ENCODE results near the gene FMR1NB.

DNA sequence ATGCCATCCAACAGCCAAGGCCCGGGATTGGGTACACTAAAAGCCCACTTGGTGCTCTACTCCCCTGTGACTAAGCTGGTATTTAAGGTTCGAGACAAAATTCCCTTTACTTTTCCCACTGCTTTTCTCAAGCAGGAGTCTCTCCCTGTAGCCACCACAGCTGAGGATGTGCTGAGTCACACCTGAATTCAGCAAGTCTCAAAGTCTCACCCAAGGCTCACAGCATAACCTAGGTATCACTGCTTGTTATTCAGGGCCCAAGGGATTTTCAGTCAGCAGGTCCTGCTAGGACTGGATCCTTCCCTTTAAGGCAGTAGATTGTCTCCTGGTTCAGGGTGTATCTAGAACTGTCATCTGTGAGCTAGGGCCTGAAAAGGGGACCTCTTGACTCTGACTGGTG is 39.2 kb downstream of the FMR1NB start:
- TF ChIP-seq, protein P1, sequence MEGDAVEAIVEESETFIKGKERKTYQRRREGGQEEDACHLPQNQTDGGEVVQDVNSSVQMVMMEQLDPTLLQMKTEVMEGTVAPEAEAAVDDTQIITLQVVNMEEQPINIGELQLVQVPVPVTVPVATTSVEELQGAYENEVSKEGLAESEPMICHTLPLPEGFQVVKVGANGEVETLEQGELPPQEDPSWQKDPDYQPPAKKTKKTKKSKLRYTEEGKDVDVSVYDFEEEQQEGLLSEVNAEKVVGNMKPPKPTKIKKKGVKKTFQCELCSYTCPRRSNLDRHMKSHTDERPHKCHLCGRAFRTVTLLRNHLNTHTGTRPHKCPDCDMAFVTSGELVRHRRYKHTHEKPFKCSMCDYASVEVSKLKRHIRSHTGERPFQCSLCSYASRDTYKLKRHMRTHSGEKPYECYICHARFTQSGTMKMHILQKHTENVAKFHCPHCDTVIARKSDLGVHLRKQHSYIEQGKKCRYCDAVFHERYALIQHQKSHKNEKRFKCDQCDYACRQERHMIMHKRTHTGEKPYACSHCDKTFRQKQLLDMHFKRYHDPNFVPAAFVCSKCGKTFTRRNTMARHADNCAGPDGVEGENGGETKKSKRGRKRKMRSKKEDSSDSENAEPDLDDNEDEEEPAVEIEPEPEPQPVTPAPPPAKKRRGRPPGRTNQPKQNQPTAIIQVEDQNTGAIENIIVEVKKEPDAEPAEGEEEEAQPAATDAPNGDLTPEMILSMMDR (IDR thresholded peaks at IDR 0.05): no peak
- TF ChIP-seq POLR2A (IDR thresholded peaks at IDR 0.05): no peak

All from ovary (tissue), 3 donors.